GM12878 (cell line): ENCODE measurements around the gene ENAH. TPM values are rescaled to one million over a fixed set of nuclear protein-coding genes. Genes with fewer than 3 reads are reported as not detected.

Experiments used
- ATAC-seq: fragments of 200-7000 bp; cut with Tn5 transposase; 3 replicates; pipeline ENCODE4 v1.9.1; 2020; ENCODE audit warnings: mild to moderate bottlenecking, moderate library complexity
- BruUV-seq: library from RNA; stranded (reverse); fragments of 400-500 nt; replicated peaks from 2 replicates; lab custom pipeline; 2021; lab: Mats Ljungman, UMichigan
- CTCF ChIA-PET: fragments of 300-600 bp; sonication (Branson Sonifier 250); formaldehyde crosslinking; extraction: SDS; loops from one replicate; lab custom pipeline; 2021; ENCODE audit warnings: inconsistent platforms; lab: Yijun Ruan, JAX
- POLR2A ChIA-PET: fragments of 350-600 bp; formaldehyde crosslinking; extraction: SDS; loops from one replicate; lab custom pipeline; 2021; ENCODE audit warnings: inconsistent platforms; lab: Charles Lee
- RAD21 ChIA-PET: fragments of 300-600 bp; sonication (Branson Sonifier 250); formaldehyde crosslinking; loops from one replicate; lab custom pipeline; 2023; ENCODE audit warnings: antibody characterized with exemption; ENCODE audit not compliant: unreplicated experiment; lab: Charles Lee
- SMC1A ChIA-PET: fragments of 300-600 bp; sonication (Branson Sonifier 250); formaldehyde crosslinking; loops from one replicate; lab custom pipeline; 2023; ENCODE audit not compliant: unreplicated experiment, uncharacterized antibody; lab: Charles Lee
- DNase-seq: peaks from one replicate; pipeline ENCODE4 v3.0.0-alpha.2; 2011; ENCODE audit warnings: low read depth, low spot score
- FAIRE-seq: peaks from 3 replicates; lab custom pipeline; 2011; peaks lifted over from hg19 to GRCh38; lab: Jason Lieb, UNC
- H2AFZ ChIP-seq: 2 replicates; pipeline ENCODE4 v1.6.0; 2011; ENCODE audit warnings: low read depth, low read length, control low read depth; ENCODE audit not compliant: control insufficient read depth
- H3K27ac ChIP-seq: 2 replicates; pipeline ENCODE4 v1.5.1; 2011; ENCODE audit warnings: control low read depth; ENCODE audit not compliant: control insufficient read depth, insufficient read depth
- H3K27me3 ChIP-seq, 2 experiments: replicated peaks in 1 of 2; 2 replicates each; pipeline versions ENCODE4 v1.6.0 to v1.6.1; 2011; ENCODE audit warnings: low read length in 1 of 2; ENCODE audit not compliant: control insufficient read depth in 2 of 2, insufficient read depth in 2 of 2
- H3K36me3 ChIP-seq, 2 experiments: 2 replicates each; pipeline ENCODE4 v1.5.1; 2011; ENCODE audit warnings: low read length in 1 of 2; ENCODE audit not compliant: control insufficient read depth in 2 of 2, insufficient read depth in 2 of 2
- H3K4me1 ChIP-seq: 2 replicates; pipeline ENCODE4 v1.6.1; 2011; ENCODE audit warnings: mild to moderate bottlenecking, low read length, moderate library complexity, mixed read lengths; ENCODE audit not compliant: control insufficient read depth, insufficient read depth
- H3K4me2 ChIP-seq: 2 replicates; pipeline ENCODE4 v1.6.0; 2011; ENCODE audit warnings: control low read depth; ENCODE audit not compliant: control insufficient read depth, insufficient read depth
- H3K4me3 ChIP-seq: fragments of 200-600 bp; sonication (generic); 2 replicates; pipeline ENCODE4 v1.5.1; 2016
- H3K79me2 ChIP-seq: 2 replicates; pipeline ENCODE4 v1.6.0; 2011; ENCODE audit warnings: low read length; ENCODE audit not compliant: control insufficient read depth, insufficient read depth
- H3K9ac ChIP-seq: 2 replicates; pipeline ENCODE4 v1.8.0; 2011; ENCODE audit warnings: low read length, control low read depth, mixed read lengths; ENCODE audit not compliant: control insufficient read depth, insufficient read depth
- H3K9me3 ChIP-seq: replicated peaks from 3 replicates; pipeline ENCODE4 v1.5.1; 2011; ENCODE audit warnings: mild to moderate bottlenecking, low read length; ENCODE audit not compliant: control insufficient read depth, insufficient read depth
- H4K20me1 ChIP-seq: 2 replicates; pipeline ENCODE4 v1.6.0; 2011; ENCODE audit not compliant: control insufficient read depth, insufficient read depth
- ATF7 ChIP-seq: fragments of 450-650 bp; IDR thresholded peaks from 2 replicates; pipeline ENCODE4 v1.6.1; 2016; ENCODE audit warnings: low read depth, mild to moderate bottlenecking
- MEF2B ChIP-seq: fragments of 450-650 bp; IDR thresholded peaks from 2 replicates; pipeline ENCODE4 v1.6.1; 2018; ENCODE audit warnings: mild to moderate bottlenecking, moderate library complexity; ENCODE audit not compliant: partially characterized antibody, poor library complexity, severe bottlenecking
- NFYB ChIP-seq: IDR thresholded peaks from 2 replicates; pipeline ENCODE4 v1.6.1; 2011; ENCODE audit warnings: low read depth, mild to moderate bottlenecking, low read length, improper control_type of control experiment, moderate library complexity; ENCODE audit not compliant: insufficient read depth
- SREBF1 ChIP-seq: IDR thresholded peaks from 2 replicates; pipeline ENCODE4 v1.6.1; 2012; ENCODE audit warnings: mild to moderate bottlenecking, low read length
- SUZ12 ChIP-seq: fragments of 200-600 bp; sonication (generic); IDR thresholded peaks from one replicate; pipeline ENCODE4 v1.6.1; 2018; ENCODE audit warnings: antibody characterized with exemption, mild to moderate bottlenecking; ENCODE audit not compliant: unreplicated experiment
- TBL1XR1 ChIP-seq: IDR thresholded peaks from 2 replicates; pipeline ENCODE4 v1.6.1; 2012; ENCODE audit warnings: low read depth, low read length, improper control_type of control experiment
- YBX1 ChIP-seq: fragments of 450-650 bp; IDR thresholded peaks from 2 replicates; pipeline ENCODE4 v1.6.1; 2016; ENCODE audit warnings: antibody characterized with exemption
- WGBS: methylation state at CpG from one replicate; pipeline ENCODE4 v1.1.6; 2016; ENCODE audit warnings: low lambda C conversion rate; ENCODE audit not compliant: insufficient replicate concordance, insufficient coverage; ENCODE audit errors: missing lambda C conversion rate; 5-methylcytosine and 5-hydroxymethylcytosine counted together
- in situ Hi-C: fragments of 300-500 bp; cut with MboI; formaldehyde crosslinking; loops from 9 replicates; pipeline ENCODE4 v1.14.3; 2018; ENCODE audit warnings: mixed read lengths
- intact Hi-C: fragments of 100-400 bp; cut with micrococcal nuclease; formaldehyde crosslinking; loops from one replicate; pipeline ENCODE4 v1.14.2; 2022; ENCODE audit not compliant: unreplicated experiment
- polyA plus RNA-seq, 11 experiments: library from polyadenylated mRNA; depleted of rRNA in 4 of 11; unstranded in 6 of 11; stranded (reverse) in 5 of 11; fragments of >200 nt; fragmentation: Nextera tagmentation in 4 of 11; fragmentation: Illumina TruSeq in 1 of 11; extraction: Ambion mirVana in 4 of 11; extraction: Trizol in 1 of 11; gene quantifications; 1 replicate in 1 of 11; 2 replicates in 10 of 11; pipeline versions ENCODE4 v1.2.1 to v1.2.3, GENCODE V29; 2011 to 2016; ENCODE audit warnings: inconsistent platforms in 2 of 11, missing spikeins in 2 of 11, low read depth in 1 of 11
- total RNA-seq, 4 experiments: library from RNA; depleted of rRNA in 3 of 4; stranded (reverse); fragments of >200 nt in 3 of 4; fragmentation: Illumina TruSeq in 1 of 4; extraction: Trizol in 1 of 4; gene quantifications; 2 replicates each; pipeline versions ENCODE4 v1.2.1 to v1.2.3, GENCODE V29; 2013 to 2021
- TF ChIP-seq, protein P1 (sequence below): fragments of 450-650 bp; IDR thresholded peaks from 2 replicates; pipeline ENCODE4 v1.6.1; 2017; ENCODE audit warnings: antibody characterized with exemption, mild to moderate bottlenecking, moderate library complexity
- TF ChIP-seq, protein P2 (sequence below): fragments of 450-650 bp; formaldehyde crosslinking; IDR thresholded peaks from 2 replicates; pipeline ENCODE4 v1.4.0; 2020; ENCODE audit warnings: mild to moderate bottlenecking, moderate library complexity
- TF ChIP-seq, protein P3 (sequence below): IDR thresholded peaks from 2 replicates; pipeline ENCODE4 v1.6.1; 2011; ENCODE audit warnings: mild to moderate bottlenecking, low read depth, low read length, moderate library complexity; ENCODE audit not compliant: insufficient replicate concordance
- TF ChIP-seq, protein P4 (sequence below): fragments of 450-650 bp; IDR thresholded peaks from 2 replicates; pipeline ENCODE4 v1.6.1; 2017; ENCODE audit warnings: mild to moderate bottlenecking

ENAH gene
- total and polyA plus RNA-seq, 10 of the 15 experiments (the other 5 are each of a cell fraction or from before 2014, with no cell fraction given) = under 0.01 to 0.62 (median 0.06) TPM; not detected in 5

DNA sequence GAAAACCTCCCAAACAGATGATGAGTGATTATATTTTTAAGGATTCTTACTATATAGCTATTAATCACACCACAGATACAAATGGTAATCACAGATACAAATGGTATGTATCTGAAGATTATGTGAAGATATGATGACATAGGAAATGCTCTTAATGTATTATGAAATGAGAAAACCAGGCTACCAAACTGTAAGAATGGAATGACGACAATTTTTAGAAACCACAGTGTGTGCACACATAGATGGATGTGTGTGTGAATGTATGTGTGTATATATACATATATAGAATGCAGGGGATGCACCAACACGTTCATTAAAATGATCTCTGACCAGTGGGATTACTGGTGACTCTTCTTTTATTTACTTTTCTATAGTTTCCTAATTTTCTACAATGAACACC lies 21.5 kb upstream of the ENAH start (continued):
- TF ChIP-seq, protein P1, sequence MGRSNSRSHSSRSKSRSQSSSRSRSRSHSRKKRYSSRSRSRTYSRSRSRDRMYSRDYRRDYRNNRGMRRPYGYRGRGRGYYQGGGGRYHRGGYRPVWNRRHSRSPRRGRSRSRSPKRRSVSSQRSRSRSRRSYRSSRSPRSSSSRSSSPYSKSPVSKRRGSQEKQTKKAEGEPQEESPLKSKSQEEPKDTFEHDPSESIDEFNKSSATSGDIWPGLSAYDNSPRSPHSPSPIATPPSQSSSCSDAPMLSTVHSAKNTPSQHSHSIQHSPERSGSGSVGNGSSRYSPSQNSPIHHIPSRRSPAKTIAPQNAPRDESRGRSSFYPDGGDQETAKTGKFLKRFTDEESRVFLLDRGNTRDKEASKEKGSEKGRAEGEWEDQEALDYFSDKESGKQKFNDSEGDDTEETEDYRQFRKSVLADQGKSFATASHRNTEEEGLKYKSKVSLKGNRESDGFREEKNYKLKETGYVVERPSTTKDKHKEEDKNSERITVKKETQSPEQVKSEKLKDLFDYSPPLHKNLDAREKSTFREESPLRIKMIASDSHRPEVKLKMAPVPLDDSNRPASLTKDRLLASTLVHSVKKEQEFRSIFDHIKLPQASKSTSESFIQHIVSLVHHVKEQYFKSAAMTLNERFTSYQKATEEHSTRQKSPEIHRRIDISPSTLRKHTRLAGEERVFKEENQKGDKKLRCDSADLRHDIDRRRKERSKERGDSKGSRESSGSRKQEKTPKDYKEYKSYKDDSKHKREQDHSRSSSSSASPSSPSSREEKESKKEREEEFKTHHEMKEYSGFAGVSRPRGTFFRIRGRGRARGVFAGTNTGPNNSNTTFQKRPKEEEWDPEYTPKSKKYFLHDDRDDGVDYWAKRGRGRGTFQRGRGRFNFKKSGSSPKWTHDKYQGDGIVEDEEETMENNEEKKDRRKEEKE = no peak
- TF ChIP-seq, all 136 proteins: peak for 0

DNA sequence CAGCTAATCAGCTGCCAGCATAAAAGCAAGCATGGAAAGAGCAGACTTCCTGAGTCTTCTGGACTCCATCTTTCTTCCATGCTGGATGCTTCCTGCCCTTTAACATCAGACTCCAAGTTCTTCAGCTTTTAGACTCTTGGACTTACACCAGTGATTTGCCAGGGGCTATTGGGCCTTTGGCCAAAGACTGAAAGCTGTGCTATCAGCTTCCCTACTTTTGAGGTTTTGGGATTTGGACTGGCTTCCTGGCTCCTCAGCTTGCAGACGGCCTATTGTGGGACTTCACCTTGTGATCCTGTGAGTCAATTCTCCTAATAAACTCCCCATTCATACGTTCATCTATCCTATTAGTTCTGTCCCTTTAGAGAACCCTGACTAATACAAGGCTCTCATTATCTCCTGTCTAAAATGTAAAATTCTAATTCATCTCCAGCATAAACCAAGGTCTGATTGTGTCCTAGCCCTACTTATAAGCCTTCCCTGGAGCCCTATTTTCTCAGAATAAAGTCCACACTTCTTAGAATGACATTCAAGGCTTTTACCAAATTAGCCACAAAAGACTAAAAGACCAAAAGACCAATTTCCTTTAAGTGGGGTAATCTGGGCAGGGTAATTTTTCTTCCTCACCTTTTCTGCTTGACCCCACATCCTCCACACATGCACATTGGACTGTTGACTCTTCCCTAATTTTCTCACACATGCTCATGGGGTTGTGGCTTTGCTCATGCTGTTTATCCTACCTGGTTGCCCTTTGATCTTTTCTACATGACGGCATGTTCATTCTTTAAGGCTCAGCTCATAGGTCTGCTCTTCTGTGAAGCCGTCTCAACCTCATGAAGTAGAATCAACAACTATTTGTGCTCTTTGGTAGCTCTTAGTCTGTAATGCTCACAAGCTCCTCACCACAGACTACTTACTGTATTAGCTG lies 18.1 kb upstream of the ENAH start:
- intact Hi-C loops = no loop called here
- TF ChIP-seq, protein P2, sequence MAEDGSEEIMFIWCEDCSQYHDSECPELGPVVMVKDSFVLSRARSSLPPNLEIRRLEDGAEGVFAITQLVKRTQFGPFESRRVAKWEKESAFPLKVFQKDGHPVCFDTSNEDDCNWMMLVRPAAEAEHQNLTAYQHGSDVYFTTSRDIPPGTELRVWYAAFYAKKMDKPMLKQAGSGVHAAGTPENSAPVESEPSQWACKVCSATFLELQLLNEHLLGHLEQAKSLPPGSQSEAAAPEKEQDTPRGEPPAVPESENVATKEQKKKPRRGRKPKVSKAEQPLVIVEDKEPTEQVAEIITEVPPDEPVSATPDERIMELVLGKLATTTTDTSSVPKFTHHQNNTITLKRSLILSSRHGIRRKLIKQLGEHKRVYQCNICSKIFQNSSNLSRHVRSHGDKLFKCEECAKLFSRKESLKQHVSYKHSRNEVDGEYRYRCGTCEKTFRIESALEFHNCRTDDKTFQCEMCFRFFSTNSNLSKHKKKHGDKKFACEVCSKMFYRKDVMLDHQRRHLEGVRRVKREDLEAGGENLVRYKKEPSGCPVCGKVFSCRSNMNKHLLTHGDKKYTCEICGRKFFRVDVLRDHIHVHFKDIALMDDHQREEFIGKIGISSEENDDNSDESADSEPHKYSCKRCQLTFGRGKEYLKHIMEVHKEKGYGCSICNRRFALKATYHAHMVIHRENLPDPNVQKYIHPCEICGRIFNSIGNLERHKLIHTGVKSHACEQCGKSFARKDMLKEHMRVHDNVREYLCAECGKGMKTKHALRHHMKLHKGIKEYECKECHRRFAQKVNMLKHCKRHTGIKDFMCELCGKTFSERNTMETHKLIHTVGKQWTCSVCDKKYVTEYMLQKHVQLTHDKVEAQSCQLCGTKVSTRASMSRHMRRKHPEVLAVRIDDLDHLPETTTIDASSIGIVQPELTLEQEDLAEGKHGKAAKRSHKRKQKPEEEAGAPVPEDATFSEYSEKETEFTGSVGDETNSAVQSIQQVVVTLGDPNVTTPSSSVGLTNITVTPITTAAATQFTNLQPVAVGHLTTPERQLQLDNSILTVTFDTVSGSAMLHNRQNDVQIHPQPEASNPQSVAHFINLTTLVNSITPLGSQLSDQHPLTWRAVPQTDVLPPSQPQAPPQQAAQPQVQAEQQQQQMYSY (CRISPR knock-in tag) = no peak
- TF ChIP-seq YBX1 = no peak
- TF ChIP-seq TBL1XR1 = no peak
- TF ChIP-seq MEF2B = no peak
- TF ChIP-seq NFYB = no peak
- no peak for TF ChIP-seq SREBF1
- no peak for TF ChIP-seq SUZ12
- TF ChIP-seq, protein P3, sequence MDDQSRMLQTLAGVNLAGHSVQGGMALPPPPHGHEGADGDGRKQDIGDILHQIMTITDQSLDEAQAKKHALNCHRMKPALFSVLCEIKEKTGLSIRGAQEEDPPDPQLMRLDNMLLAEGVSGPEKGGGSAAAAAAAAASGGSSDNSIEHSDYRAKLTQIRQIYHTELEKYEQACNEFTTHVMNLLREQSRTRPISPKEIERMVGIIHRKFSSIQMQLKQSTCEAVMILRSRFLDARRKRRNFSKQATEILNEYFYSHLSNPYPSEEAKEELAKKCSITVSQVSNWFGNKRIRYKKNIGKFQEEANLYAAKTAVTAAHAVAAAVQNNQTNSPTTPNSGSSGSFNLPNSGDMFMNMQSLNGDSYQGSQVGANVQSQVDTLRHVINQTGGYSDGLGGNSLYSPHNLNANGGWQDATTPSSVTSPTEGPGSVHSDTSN = no peak
- TF ChIP-seq ATF7 = no peak
- TF ChIP-seq, protein P4, sequence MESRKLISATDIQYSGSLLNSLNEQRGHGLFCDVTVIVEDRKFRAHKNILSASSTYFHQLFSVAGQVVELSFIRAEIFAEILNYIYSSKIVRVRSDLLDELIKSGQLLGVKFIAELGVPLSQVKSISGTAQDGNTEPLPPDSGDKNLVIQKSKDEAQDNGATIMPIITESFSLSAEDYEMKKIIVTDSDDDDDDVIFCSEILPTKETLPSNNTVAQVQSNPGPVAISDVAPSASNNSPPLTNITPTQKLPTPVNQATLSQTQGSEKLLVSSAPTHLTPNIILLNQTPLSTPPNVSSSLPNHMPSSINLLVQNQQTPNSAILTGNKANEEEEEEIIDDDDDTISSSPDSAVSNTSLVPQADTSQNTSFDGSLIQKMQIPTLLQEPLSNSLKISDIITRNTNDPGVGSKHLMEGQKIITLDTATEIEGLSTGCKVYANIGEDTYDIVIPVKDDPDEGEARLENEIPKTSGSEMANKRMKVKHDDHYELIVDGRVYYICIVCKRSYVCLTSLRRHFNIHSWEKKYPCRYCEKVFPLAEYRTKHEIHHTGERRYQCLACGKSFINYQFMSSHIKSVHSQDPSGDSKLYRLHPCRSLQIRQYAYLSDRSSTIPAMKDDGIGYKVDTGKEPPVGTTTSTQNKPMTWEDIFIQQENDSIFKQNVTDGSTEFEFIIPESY = no peak

More for the DNA sequence above, 18.1 kb upstream of the ENAH start:
- H2AFZ ChIP-seq = no peak overlapping the region
- ChIA-PET RAD21 (no interaction called here), POLR2A (no interaction called here), SMC1A (no interaction called here), CTCF (no interaction called here)
- no peaks in the 10 kb centered on the region for H3K9me3 ChIP-seq
- no peak overlapping the region for H3K4me3 ChIP-seq
- no peak overlapping the region for H3K9ac ChIP-seq
- 23% methylated on average over 4 of the region's 4 CpGs for WGBS
- H3K27ac ChIP-seq = no peak overlapping the region
- in situ Hi-C loops = no loop called here
- BruUV-seq = no TSS peak
- H3K4me2 ChIP-seq = no peak overlapping the region
- H3K27me3 ChIP-seq = no peaks in the 10 kb centered on the region
- no peaks in the 10 kb centered on the region for H4K20me1 ChIP-seq
- DNase-seq (no peak), FAIRE-seq (no peak), ATAC-seq (no peak)
- H3K36me3 ChIP-seq = no peaks in the 10 kb centered on the region
- H3K79me2 ChIP-seq = no peaks in the 10 kb centered on the region
- no peaks in the 10 kb centered on the region for H3K4me1 ChIP-seq
